Fibroblast of lung (primary cell): ENCODE results near the gene LPP. TPM values are rescaled to one million over a fixed set of nuclear protein-coding genes. Genes with fewer than 3 reads are reported as not detected.

Source experiments
- DNase-seq, 2 donors: peaks; one replicate each; pipeline versions ENCODE4 v3.0.0 to v3.0.0-alpha.2; 2010; ENCODE audit warnings: low read depth in 2 of 2
- H2AFZ ChIP-seq: 2 replicates; pipeline ENCODE4 v1.5.1; 2012; ENCODE audit warnings: low read length, control low read depth, inconsistent platforms
- H3K27ac ChIP-seq: 2 replicates; pipeline ENCODE4 v1.5.1; 2011; ENCODE audit warnings: low read length, control low read depth; ENCODE audit not compliant: insufficient read depth
- H3K27me3 ChIP-seq: 2 replicates; pipeline ENCODE4 v1.5.1; 2011; ENCODE audit warnings: mild to moderate bottlenecking, low read length; ENCODE audit not compliant: control insufficient read depth, insufficient read depth
- H3K36me3 ChIP-seq: 2 replicates; pipeline ENCODE4 v1.5.1; 2011; ENCODE audit warnings: low read length; ENCODE audit not compliant: control insufficient read depth, insufficient read depth
- H3K4me1 ChIP-seq: 2 replicates; pipeline ENCODE4 v1.5.1; 2011; ENCODE audit warnings: low read length; ENCODE audit not compliant: control insufficient read depth, insufficient read depth; ENCODE audit errors: extremely low read depth
- H3K4me2 ChIP-seq: 2 replicates; pipeline ENCODE4 v1.5.1; 2011; ENCODE audit warnings: low read length, control low read depth; ENCODE audit not compliant: insufficient read depth; ENCODE audit errors: extremely low read depth
- H3K4me3 ChIP-seq, 4 experiments: fragments of 200-600 bp in 1 of 4; sonication (generic) in 1 of 4; replicated peaks in 1 of 4; 2 replicates each; pipeline ENCODE4 v1.5.1; 2011 to 2016; ENCODE audit warnings: low read length in 4 of 4, low read depth in 3 of 4, mild to moderate bottlenecking in 3 of 4, control low read depth in 2 of 4, inconsistent platforms in 1 of 4, mixed read lengths in 1 of 4; ENCODE audit not compliant: insufficient read depth in 1 of 4; ENCODE audit errors: control extremely low read depth in 1 of 4
- H3K79me2 ChIP-seq: 2 replicates; pipeline ENCODE4 v1.5.1; 2012; ENCODE audit warnings: mild to moderate bottlenecking, low read length, inconsistent platforms; ENCODE audit not compliant: control insufficient read depth, insufficient read depth
- H3K9ac ChIP-seq: 2 replicates; pipeline ENCODE4 v1.5.1; 2011; ENCODE audit warnings: mild to moderate bottlenecking, low read length, control low read depth; ENCODE audit not compliant: insufficient read depth
- H3K9me3 ChIP-seq: 2 replicates; pipeline ENCODE4 v1.5.1; 2012; ENCODE audit warnings: low read depth, low read length; ENCODE audit not compliant: control insufficient read depth, insufficient read depth
- H4K20me1 ChIP-seq: 2 replicates; pipeline ENCODE4 v1.5.1; 2011; ENCODE audit warnings: low read length; ENCODE audit not compliant: control insufficient read depth, insufficient read depth; ENCODE audit errors: extremely low read depth
- CTCF ChIP-seq, 2 donors: IDR thresholded peaks in 1 of 2; conservative IDR thresholded peaks in 1 of 2; 1 replicate in 1 of 2; 2 replicates in 1 of 2; pipeline ENCODE4 v1.5.1; 2011 to 2012; ENCODE audit warnings: low read length in 2 of 2, control low read depth in 1 of 2, inconsistent platforms in 1 of 2, low read depth in 1 of 2, mild to moderate bottlenecking in 1 of 2
- EZH2 ChIP-seq: IDR thresholded peaks from 2 replicates; pipeline ENCODE4 v1.5.1; 2012; ENCODE audit warnings: low read length, control low read depth, mild to moderate bottlenecking; ENCODE audit errors: missing control alignments
- polyA plus RNA-seq, 2 donors: library from polyadenylated mRNA; depleted of rRNA in 1 of 2; stranded (reverse) in 1 of 2; unstranded in 1 of 2; fragments of >200 nt; gene quantifications; 2 replicates each; pipeline ENCODE4 v1.2.1, GENCODE V29; 2011 to 2012; ENCODE audit warnings: missing spikeins in 1 of 2
- total RNA-seq: library from RNA; depleted of rRNA; stranded (reverse); fragments of >200 nt; gene quantifications from 2 replicates; pipeline ENCODE4 v1.2.1, GENCODE V29; 2014

LPP gene
- total and polyA plus RNA-seq, 2 donors (not counting 1 experiment from before 2014, with no cell fraction given) = 69.0 to 124 TPM

GRCh38 chr3:188671971-188672370 is 518.0 kb downstream of the LPP start:
- H3K4me1 ChIP-seq = peaks cover 3% of the 10 kb centered on the region
- TF ChIP-seq CTCF (conservative IDR thresholded peaks at IDR 0.05 in 1 of 2, IDR thresholded peaks at IDR 0.05 in 1 of 2; ENCODE audit: low read depth in 1 of 2, low read length in 2 of 2) = no peak
- TF ChIP-seq EZH2 = no peak
- H3K4me3 ChIP-seq = peak overlapping the region in 1 of 4 experiments; percentile 0
- no peaks in the 10 kb centered on the region for H3K27me3 ChIP-seq
- H4K20me1 ChIP-seq = no peaks in the 10 kb centered on the region
- no peak overlapping the region for H3K4me2 ChIP-seq
- H3K36me3 ChIP-seq = no peaks in the 10 kb centered on the region
- no peaks in the 10 kb centered on the region for H3K79me2 ChIP-seq
- no peaks in the 10 kb centered on the region for H3K9me3 ChIP-seq
- H2AFZ ChIP-seq = no peak overlapping the region
- peak in 1 of 2 donors; percentile 15 for DNase-seq
- no peak overlapping the region for H3K9ac ChIP-seq
- no peak overlapping the region for H3K27ac ChIP-seq

GRCh38 chr3:188672840-188673239 is 518.9 kb downstream of the LPP start:
- H3K27ac ChIP-seq = no peak overlapping the region
- no peaks in the 10 kb centered on the region for H3K9me3 ChIP-seq
- no peak overlapping the region for H3K9ac ChIP-seq
- no peak for TF ChIP-seq EZH2
- TF ChIP-seq CTCF (conservative IDR thresholded peaks at IDR 0.05 in 1 of 2, IDR thresholded peaks at IDR 0.05 in 1 of 2; ENCODE audit: low read depth in 1 of 2, low read length in 2 of 2) = no peak
- no peak overlapping the region for H3K4me2 ChIP-seq
- no peak overlapping the region for H2AFZ ChIP-seq
- H3K4me3 ChIP-seq = no peak overlapping the region
- DNase-seq = no peak
- H3K79me2 ChIP-seq = no peaks in the 10 kb centered on the region
- no peaks in the 10 kb centered on the region for H4K20me1 ChIP-seq
- H3K27me3 ChIP-seq = no peaks in the 10 kb centered on the region
- H3K36me3 ChIP-seq = no peaks in the 10 kb centered on the region
- peaks cover 3% of the 10 kb centered on the region for H3K4me1 ChIP-seq

- Histone ChIP-seq H3K27ac (no peak overlapping the region), H3K79me2 (no peaks in the 10 kb centered on the region), H3K9me3 (no peaks in the 10 kb centered on the region), H4K20me1 (no peaks in the 10 kb centered on the region), H2AFZ (no peak overlapping the region), H3K9ac (no peak overlapping the region), H3K4me3 (no peak overlapping the region), H3K4me2 (no peak overlapping the region), H3K27me3 (no peaks in the 10 kb centered on the region), H3K36me3 (no peaks in the 10 kb centered on the region), H3K4me1 (peaks cover 3% of the 10 kb centered on the region)
- DNase-seq = peak; percentile 78 to 88
- TF ChIP-seq EZH2 (no peak), CTCF (conservative IDR thresholded peaks at IDR 0.05 in 1 of 2, IDR thresholded peaks at IDR 0.05 in 1 of 2; ENCODE audit: low read depth in 1 of 2, low read length in 2 of 2) (no peak)
Observed at GRCh38 chr3:188673646-188674186, 519.8 kb downstream of the LPP start.
